Esophagus muscularis mucosa (tissue), 4 donors: ENCODE results near the gene NOBOX. TPM values are rescaled to one million over a fixed set of nuclear protein-coding genes. Genes with fewer than 3 reads are reported as not detected.

Experiments used
- DNase-seq: peaks from one replicate; pipeline ENCODE4 v3.0.0-alpha.2; 2017; ENCODE audit errors: extremely low spot score
- H3K27ac ChIP-seq, 4 donors: fragments of 200-600 bp; sonication (generic); replicated peaks in 1 of 4; 1 replicate in 3 of 4; 2 replicates in 1 of 4; pipeline ENCODE4 v1.5.1; 2016 to 2019; ENCODE audit warnings: mild to moderate bottlenecking in 1 of 4
- H3K27me3 ChIP-seq, 4 donors: fragments of 200-600 bp; sonication (generic); one replicate each; pipeline versions ENCODE4 v1.5.1 to v1.6.0; 2016 to 2019
- H3K36me3 ChIP-seq, 4 donors: fragments of 200-600 bp; sonication (generic); one replicate each; pipeline ENCODE4 v1.5.1; 2016 to 2019
- H3K4me1 ChIP-seq, 4 donors: fragments of 200-600 bp; sonication (generic); one replicate each; pipeline ENCODE4 v1.5.1; 2016 to 2019
- H3K4me3 ChIP-seq, 4 donors: fragments of 200-600 bp; sonication (generic); 1 replicate in 2 of 4; 2 replicates in 2 of 4; pipeline ENCODE4 v1.5.1; 2016 to 2019; ENCODE audit warnings: mild to moderate bottlenecking in 4 of 4, moderate library complexity in 1 of 4
- H3K9me3 ChIP-seq, 4 donors: fragments of 200-600 bp; sonication (generic); 1 replicate in 3 of 4; 2 replicates in 1 of 4; pipeline ENCODE4 v1.5.1; 2016 to 2019
- EP300 ChIP-seq: sonication (generic); formaldehyde crosslinking; IDR thresholded peaks from one replicate; pipeline ENCODE4 v1.6.1; 2017; ENCODE audit warnings: antibody characterized with exemption
- POLR2A ChIP-seq: fragments of 450-650 bp; IDR thresholded peaks from one replicate; pipeline ENCODE4 v1.6.1; 2017; ENCODE audit warnings: antibody characterized with exemption, moderate library complexity, mild to moderate bottlenecking, low read depth
- POLR2AphosphoS5 ChIP-seq, 2 donors: sonication (generic); formaldehyde crosslinking; IDR thresholded peaks; one replicate each; pipeline ENCODE4 v1.6.1; 2017; ENCODE audit warnings: antibody characterized with exemption in 2 of 2
- WGBS: methylation state at CpG from one replicate; pipeline ENCODE4 v1.1.5; 2018; 5-methylcytosine and 5-hydroxymethylcytosine counted together
- intact Hi-C: fragments of 100-400 bp; cut with DNase I; formaldehyde crosslinking; loops from one replicate; pipeline ENCODE4 v1.15.1; 2023
- total RNA-seq, 4 donors: library from RNA; depleted of rRNA; stranded (reverse); fragments of >200 nt; gene quantifications; one replicate each; pipeline versions ENCODE4 v1.1.0 to v1.2.1, GENCODE V29; 2016
- TF ChIP-seq, protein P1 (sequence below), 3 experiments: fragments of 200-600 bp in 2 of 3; fragments of 450-650 bp in 1 of 3; sonication (generic) in 2 of 3; IDR thresholded peaks; one replicate each; pipeline ENCODE4 v1.5.1; 2017 to 2019; ENCODE audit warnings: antibody characterized with exemption in 3 of 3, mild to moderate bottlenecking in 2 of 3, moderate library complexity in 1 of 3

NOBOX gene
- total RNA-seq, 4 donors from 2014 or later: not detected

DNA sequence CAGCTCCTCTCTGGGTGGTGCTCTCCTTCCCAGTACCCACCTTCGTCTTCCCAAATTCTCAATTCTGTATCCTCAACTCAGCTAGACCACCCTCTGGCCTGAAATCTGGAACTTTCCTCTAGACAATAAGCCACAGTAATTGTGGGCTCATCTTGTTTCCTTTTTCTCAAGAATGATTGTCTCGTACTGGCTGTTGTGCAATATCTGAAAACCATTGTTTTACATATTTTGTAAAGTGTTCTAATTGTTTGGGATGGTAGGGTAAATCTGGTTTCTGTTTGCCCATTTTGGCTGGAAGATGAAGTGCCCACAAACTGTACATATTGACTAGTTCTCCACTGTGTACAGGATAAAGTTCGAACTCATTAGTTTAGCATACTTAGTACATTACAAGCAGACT, 11.3 kb upstream of the NOBOX start:
- H3K4me1 ChIP-seq: no peaks in the 10 kb centered on the region
- peaks cover 0 to 4% (median 0%) of the 10 kb centered on the region in 4 donors for H3K27me3 ChIP-seq
- no peak overlapping the region for H3K4me3 ChIP-seq
- H3K36me3 ChIP-seq: no peaks in the 10 kb centered on the region
- peaks cover 0 to 5% (median 0%) of the 10 kb centered on the region in 4 donors for H3K9me3 ChIP-seq
- TF ChIP-seq, protein P1, sequence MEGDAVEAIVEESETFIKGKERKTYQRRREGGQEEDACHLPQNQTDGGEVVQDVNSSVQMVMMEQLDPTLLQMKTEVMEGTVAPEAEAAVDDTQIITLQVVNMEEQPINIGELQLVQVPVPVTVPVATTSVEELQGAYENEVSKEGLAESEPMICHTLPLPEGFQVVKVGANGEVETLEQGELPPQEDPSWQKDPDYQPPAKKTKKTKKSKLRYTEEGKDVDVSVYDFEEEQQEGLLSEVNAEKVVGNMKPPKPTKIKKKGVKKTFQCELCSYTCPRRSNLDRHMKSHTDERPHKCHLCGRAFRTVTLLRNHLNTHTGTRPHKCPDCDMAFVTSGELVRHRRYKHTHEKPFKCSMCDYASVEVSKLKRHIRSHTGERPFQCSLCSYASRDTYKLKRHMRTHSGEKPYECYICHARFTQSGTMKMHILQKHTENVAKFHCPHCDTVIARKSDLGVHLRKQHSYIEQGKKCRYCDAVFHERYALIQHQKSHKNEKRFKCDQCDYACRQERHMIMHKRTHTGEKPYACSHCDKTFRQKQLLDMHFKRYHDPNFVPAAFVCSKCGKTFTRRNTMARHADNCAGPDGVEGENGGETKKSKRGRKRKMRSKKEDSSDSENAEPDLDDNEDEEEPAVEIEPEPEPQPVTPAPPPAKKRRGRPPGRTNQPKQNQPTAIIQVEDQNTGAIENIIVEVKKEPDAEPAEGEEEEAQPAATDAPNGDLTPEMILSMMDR (IDR thresholded peaks at IDR 0.05): no peak
- intact Hi-C loops: no loop called here
- WGBS: 83% methylated on average over 3 of the region's 3 CpGs
- no peak for DNase-seq
- H3K27ac ChIP-seq: no peak overlapping the region

DNA sequence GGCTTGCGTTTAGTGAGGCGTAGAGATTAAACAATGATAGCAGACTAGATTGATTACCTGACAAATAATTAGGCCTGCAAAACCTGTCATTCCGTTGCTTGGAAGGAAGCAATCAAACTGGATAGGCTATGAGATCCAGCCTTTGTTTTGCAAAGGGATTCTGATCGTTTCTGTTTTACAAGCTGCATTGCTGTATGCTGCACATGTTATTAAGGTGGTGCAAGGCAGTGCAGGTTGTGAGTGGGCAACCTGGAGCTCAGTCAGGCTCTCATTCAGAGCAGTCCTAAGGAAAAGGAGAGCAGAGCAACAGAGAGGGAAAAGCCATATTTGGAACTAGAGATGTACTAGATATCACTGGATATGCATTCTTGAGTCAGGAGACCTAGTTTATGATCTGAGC, 6.9 kb upstream of the NOBOX start:
- no peaks in the 10 kb centered on the region for H3K36me3 ChIP-seq
- 27% methylated on average over 4 of the region's 4 CpGs for WGBS
- H3K27me3 ChIP-seq: no peaks in the 10 kb centered on the region
- no peaks in the 10 kb centered on the region for H3K4me1 ChIP-seq
- no peak for TF ChIP-seq EP300
- no peak for TF ChIP-seq POLR2A
- no peak for TF ChIP-seq POLR2AphosphoS5 (IDR thresholded peaks at IDR 0.05)
- TF ChIP-seq, protein P1 (IDR thresholded peaks at IDR 0.05): no peak
- H3K27ac ChIP-seq: no peak overlapping the region
- H3K4me3 ChIP-seq: no peak overlapping the region
- no peak for DNase-seq
- intact Hi-C loops: no loop called here
- no peaks in the 10 kb centered on the region for H3K9me3 ChIP-seq

DNA sequence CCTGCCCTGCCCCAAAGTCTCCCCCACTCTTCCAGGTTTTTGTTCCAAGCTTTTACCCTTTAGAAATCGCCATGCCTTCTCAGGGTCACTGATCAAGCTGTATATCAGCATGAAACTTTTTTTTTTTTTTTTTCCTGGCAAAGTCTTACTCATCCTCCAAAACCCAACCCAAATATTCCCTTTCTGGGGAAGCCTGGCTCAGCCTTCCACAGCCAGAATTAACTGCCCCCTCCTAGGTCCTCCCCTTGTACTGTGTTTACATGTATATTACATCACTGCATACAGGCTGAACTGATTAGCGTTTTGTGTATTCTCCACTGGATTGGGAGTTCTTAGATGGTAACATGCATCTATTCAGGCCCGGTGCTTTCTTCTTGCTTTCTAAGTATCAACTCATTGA, 4.6 kb upstream of the NOBOX start:
- Histone ChIP-seq H3K27me3 (no peaks in the 10 kb centered on the region), H3K36me3 (no peaks in the 10 kb centered on the region), H3K4me1 (no peaks in the 10 kb centered on the region), H3K9me3 (no peaks in the 10 kb centered on the region), H3K4me3 (no peak overlapping the region), H3K27ac (no peak overlapping the region)
- WGBS: 75% methylated on average over 3 of the region's 3 CpGs
- intact Hi-C loops: no loop called here
- TF ChIP-seq POLR2A: no peak
- DNase-seq: no peak

DNA sequence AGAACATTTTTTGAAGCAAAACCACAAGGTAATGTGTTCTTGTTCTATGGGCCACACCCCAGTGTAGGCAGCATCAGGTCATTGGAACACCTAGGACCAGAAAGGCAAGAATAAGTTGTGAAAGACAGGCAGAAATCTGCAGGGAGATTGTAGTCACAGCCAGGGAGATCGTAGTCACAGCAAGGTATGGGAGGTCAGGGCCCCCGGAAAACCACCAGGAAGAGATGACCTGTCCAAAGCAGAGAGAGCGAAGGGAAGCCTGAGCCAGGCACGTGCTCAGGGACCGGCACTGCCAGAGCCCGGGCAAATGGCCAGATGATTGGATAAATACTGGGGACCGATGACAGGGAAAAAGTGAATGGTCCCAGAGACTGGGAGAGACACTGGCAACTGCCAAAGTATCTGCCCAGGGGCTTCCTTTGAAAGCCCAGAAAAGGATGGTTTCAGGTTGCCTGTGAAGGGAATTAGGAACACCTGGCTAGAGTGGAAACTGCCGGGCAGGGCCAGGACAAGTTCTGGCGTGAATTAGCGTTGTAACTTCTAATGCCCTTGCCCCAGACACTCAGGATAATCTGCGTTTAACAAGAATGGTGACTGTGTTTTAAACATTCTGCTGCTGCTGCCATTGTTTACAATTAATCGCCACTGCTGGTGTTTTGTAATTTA, 3.9 kb upstream of the NOBOX start:
- intact Hi-C loops: no loop called here
- H3K4me1 ChIP-seq: no peaks in the 10 kb centered on the region
- no peak for DNase-seq
- no peak overlapping the region for H3K4me3 ChIP-seq
- H3K27ac ChIP-seq: no peak overlapping the region
- TF ChIP-seq POLR2AphosphoS5 (IDR thresholded peaks at IDR 0.05) (no peak), POLR2A (no peak), EP300 (no peak)
- TF ChIP-seq, protein P1 (IDR thresholded peaks at IDR 0.05): no peak
- no peaks in the 10 kb centered on the region for H3K9me3 ChIP-seq
- H3K36me3 ChIP-seq: no peaks in the 10 kb centered on the region
- 65% methylated on average over 12 of the region's 12 CpGs for WGBS
- no peaks in the 10 kb centered on the region for H3K27me3 ChIP-seq

DNA sequence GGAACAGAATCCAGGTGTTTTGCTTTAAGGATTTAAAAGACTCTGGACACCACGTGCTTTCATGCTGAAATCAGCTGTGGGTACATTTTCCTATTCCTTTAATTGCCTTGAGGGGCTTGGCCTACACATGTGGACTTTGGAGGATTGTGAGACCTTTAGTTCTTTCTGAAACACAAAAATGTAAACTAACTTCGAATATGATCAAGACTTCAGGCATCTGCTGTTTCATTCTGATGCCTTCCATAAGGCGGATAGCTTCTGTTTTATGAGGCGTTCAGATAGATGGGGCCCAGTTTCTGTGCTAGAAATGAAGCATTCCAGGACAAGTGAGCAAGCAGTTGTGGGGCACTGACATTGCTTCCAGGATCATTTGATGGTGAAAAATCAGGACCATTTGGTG, 1.5 kb upstream of the NOBOX start:
- TF ChIP-seq EP300 (no peak), POLR2A (no peak), POLR2AphosphoS5 (IDR thresholded peaks at IDR 0.05) (no peak)
- TF ChIP-seq, protein P1 (IDR thresholded peaks at IDR 0.05): no peak
- WGBS: 79% methylated on average over 4 of the region's 4 CpGs
- intact Hi-C loops: no loop called here
- no peaks in the 10 kb centered on the region for H3K4me1 ChIP-seq
- no peak overlapping the region for H3K27ac ChIP-seq
- no peaks in the 10 kb centered on the region for H3K27me3 ChIP-seq
- H3K9me3 ChIP-seq: no peaks in the 10 kb centered on the region
- no peaks in the 10 kb centered on the region for H3K36me3 ChIP-seq
- H3K4me3 ChIP-seq: no peak overlapping the region
- no peak for DNase-seq
